NB4 (cell line): ENCODE measurements around the gene NXF1.
"Not testable (repeated sequence)": the region's sequence is repeated elsewhere in the genome, so short reads cannot be mapped to it uniquely, and the experiment has no call there.

Experiments
- DNase-seq: peaks from one replicate; pipeline ENCODE4 v3.0.0; 2010; ENCODE audit warnings: low read depth
- H3K4me3 ChIP-seq: one replicate; pipeline ENCODE4 v1.5.1; 2011; ENCODE audit warnings: mild to moderate bottlenecking, low read depth, low read length, moderate library complexity
- MYC ChIP-seq: IDR thresholded peaks from 2 replicates; pipeline ENCODE4 v1.6.1; 2011; ENCODE audit warnings: low read depth, low read length
- POLR2A ChIP-seq: IDR thresholded peaks from 2 replicates; pipeline ENCODE4 v1.6.1; 2011; ENCODE audit warnings: mild to moderate bottlenecking; ENCODE audit not compliant: insufficient read length; ENCODE audit errors: extremely low read depth
- TF ChIP-seq, protein P1 (sequence below): IDR thresholded peaks from one replicate; pipeline ENCODE4 v1.5.1; 2012; ENCODE audit warnings: low read depth, low read length
- TF ChIP-seq, protein P2 (sequence below): IDR thresholded peaks from 2 replicates; pipeline ENCODE4 v1.6.1; 2011; ENCODE audit warnings: low read depth, low read length

NXF1 gene

DNA sequence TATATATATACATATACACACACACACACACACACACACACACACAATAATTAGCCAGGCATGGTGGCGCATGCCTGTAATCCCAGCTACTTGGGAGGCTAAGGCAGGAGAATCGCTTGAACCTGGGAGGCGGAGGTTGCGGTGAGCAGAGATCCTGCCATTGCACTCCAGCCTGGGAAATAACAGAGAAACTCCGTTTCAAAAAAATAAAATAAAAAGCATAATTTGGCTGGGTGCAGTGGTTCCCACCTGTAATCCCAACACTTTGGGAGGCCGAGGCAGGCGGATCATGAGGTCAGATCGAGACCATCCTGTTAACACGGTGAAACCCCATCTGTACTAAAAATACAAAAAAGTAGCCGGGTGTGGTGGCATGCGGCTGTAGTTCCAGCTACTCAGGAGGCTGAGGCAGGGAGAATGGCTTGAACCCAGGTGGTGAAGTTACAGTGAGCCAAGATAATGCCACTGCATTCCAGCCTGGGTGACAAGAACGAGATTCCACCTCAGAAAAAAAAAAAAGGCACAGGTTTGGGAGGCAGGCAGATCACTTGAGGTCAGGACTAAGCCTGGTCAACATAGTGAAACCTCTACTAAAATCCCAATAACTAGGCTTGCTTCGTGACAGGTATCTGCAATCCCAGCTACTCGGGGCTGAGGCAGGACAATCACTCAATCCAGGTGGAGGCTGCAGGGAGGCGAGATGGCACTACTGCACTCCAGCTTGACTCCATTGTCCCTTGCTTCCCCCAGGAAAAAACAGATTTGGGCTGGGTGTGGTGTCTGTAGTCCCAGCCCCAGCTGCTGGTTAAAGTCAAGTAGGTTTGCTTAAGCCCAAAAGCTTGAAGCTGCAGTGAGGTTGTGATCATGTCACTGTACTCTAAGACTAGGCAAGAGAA is 45.9 kb upstream of the NXF1 start:
- peak; percentile 19 for TF ChIP-seq POLR2A
- TF ChIP-seq, protein P1, sequence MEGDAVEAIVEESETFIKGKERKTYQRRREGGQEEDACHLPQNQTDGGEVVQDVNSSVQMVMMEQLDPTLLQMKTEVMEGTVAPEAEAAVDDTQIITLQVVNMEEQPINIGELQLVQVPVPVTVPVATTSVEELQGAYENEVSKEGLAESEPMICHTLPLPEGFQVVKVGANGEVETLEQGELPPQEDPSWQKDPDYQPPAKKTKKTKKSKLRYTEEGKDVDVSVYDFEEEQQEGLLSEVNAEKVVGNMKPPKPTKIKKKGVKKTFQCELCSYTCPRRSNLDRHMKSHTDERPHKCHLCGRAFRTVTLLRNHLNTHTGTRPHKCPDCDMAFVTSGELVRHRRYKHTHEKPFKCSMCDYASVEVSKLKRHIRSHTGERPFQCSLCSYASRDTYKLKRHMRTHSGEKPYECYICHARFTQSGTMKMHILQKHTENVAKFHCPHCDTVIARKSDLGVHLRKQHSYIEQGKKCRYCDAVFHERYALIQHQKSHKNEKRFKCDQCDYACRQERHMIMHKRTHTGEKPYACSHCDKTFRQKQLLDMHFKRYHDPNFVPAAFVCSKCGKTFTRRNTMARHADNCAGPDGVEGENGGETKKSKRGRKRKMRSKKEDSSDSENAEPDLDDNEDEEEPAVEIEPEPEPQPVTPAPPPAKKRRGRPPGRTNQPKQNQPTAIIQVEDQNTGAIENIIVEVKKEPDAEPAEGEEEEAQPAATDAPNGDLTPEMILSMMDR = no peak
- TF ChIP-seq, protein P2, sequence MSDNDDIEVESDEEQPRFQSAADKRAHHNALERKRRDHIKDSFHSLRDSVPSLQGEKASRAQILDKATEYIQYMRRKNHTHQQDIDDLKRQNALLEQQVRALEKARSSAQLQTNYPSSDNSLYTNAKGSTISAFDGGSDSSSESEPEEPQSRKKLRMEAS = no peak
- TF ChIP-seq MYC = no peak
- DNase-seq = peak; percentile 64
- no peak overlapping the region for H3K4me3 ChIP-seq

DNA sequence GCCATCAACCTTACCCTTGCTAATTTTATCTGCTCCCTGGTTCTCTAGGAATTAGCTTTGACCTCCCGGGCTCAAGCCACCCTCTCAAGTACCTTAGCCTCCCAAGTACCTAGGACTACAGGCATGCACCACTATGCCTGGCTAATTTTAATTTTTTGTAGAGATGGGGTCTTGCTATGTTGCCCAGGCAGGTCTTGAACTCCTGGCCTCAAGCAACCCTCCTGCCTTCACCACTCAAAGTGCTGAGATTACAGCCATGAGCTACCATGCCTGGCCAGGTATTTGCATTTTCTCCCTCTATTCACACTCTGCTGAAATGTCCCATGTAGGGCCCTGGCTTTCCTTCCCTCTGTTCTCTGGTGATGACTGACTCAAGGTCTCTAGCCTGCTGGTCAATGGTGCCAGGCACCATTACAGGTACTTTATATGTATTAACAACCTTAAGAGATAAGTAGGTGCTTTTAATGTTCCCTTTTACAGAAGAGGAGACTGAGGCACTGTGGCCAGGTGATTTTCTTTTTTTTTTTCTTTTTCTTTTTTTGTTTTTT is 42.6 kb upstream of the NXF1 start:
- DNase-seq = no peak
- H3K4me3 ChIP-seq = no peak overlapping the region
- TF ChIP-seq, protein P2 = no peak
- TF ChIP-seq MYC (no peak), POLR2A (no peak)
- TF ChIP-seq, protein P1 = no peak

DNA sequence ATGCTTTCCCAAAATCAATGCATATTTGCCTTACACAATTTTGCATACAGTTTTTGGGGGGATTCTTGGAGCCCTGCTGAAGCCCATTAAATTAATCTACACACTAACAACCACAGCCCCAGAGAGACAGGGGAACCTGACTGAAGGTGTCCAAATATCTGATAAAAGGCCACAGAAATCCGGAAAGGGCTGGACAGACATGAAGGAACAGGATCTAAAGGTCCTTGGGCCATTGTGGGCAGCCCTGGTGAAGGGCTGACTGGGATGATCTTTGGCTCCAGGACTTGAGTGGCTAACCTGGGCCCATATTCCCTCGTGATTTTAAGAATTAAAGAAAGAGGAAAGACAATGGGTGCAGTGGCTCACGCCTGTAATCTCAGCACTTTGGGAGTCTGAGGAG is 40.9 kb upstream of the NXF1 start:
- TF ChIP-seq, protein P1 = no peak
- H3K4me3 ChIP-seq = no peak overlapping the region
- no peak for DNase-seq

DNA sequence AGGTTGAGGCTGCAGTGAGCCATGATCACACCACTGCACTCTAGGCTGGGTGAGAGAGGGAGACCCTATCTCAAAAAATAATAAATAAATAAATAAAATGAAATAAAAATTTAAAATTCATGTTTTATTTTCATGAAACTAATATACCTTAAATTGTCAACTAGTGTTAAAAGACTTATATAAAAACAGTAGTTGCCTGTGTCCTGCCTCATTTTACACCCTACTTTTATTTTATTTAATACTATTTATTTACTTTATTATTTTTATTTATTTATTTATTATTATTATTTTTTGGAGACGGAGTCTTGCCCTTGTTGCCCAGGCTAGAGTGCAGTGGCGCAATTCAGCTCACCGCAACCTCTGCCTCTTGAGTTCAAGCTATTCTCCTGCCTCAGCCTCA is 38.9 kb upstream of the NXF1 start:
- TF ChIP-seq POLR2A = no peak
- TF ChIP-seq, protein P2 = no peak
- no peak for TF ChIP-seq MYC
- TF ChIP-seq, protein P1 = no peak

DNA sequence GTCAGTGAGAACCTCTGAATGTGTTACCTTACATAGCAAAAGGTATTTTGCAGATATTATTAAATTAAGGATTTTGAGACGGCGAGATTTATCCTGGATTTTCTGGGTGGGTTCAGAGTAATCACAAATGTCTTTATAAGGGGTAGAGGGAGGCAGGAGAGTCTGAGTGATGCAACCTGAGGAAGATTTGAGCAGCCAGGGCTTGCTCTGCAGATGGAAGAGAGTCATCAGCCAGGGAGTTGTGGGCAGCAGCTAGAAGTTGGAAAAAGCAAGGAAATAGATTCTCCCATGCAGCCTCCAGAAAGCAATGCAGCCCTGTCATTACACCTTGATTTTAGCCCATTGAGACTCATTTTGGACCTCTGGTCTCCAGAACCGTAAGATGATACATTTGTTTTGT is 38.2 kb upstream of the NXF1 start:
- no peak overlapping the region for H3K4me3 ChIP-seq
- no peak for DNase-seq
- TF ChIP-seq, protein P2 = no peak
- TF ChIP-seq, protein P1 = no peak
- TF ChIP-seq MYC = no peak
- no peak for TF ChIP-seq POLR2A

More for the DNA sequence above, 38.9 kb upstream of the NXF1 start:
- no peak for DNase-seq
- H3K4me3 ChIP-seq = no peak overlapping the region

DNA sequence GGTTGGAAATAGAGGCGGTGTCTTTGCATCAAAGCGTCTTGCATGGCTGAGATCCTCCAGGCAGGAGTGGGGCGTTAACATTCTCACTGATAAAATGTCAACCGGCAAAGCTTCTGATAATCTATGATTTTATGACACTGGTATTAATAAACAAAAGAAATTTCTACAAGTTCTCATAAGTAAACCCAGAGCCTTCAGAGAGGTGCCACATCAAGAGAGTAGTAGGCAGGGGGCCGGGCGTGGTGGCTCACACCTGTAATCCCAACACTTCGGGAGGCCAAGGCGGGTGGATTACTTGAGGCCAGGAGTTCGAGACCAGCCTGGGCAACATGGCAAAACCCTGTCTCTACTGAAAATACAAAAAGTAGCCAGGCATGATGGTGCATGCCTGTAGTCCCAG is 37.7 kb upstream of the NXF1 start:
- not testable (repeated sequence) for DNase-seq
- peak overlapping the region; percentile 70 for H3K4me3 ChIP-seq
